MCF 10A (cell line): ENCODE results near the gene PTPRN2. TPM values are rescaled to one million over a fixed set of nuclear protein-coding genes. Genes with fewer than 3 reads are reported as not detected.

Experiments
- BruUV-seq: library from RNA; stranded (reverse); fragments of 400-500 nt; replicated peaks from 2 replicates; lab custom pipeline; 2021; lab: Mats Ljungman, UMichigan
- CTCF ChIA-PET: fragments of 300-600 bp; sonication (Branson Sonifier 250); formaldehyde crosslinking; extraction: SDS; loops from one replicate; lab custom pipeline; 2021; ENCODE audit warnings: antibody characterized with exemption, inconsistent platforms; lab: Yijun Ruan, JAX
- POLR2A ChIA-PET: fragments of 300-600, 350-650 bp; sonication (Branson Sonifier 250); formaldehyde crosslinking; extraction: SDS; loops from one replicate; lab custom pipeline; 2020; ENCODE audit warnings: antibody characterized with exemption, inconsistent platforms; lab: Yijun Ruan, JAX
- DNase-seq: peaks from one replicate; pipeline ENCODE4 v3.0.0-alpha.2; 2018; ENCODE audit not compliant: unreplicated experiment
- H3K27ac Mint-ChIP-seq: one replicate; pipeline ENCODE4 v1.8.0; 2022; ENCODE audit warnings: mild to moderate bottlenecking, low read depth, mixed read lengths; ENCODE audit not compliant: unreplicated experiment
- H3K27me3 Mint-ChIP-seq: one replicate; pipeline ENCODE4 v1.8.0; 2022; ENCODE audit warnings: mixed read lengths; ENCODE audit not compliant: insufficient read depth, unreplicated experiment
- H3K36me3 Mint-ChIP-seq: one replicate; pipeline ENCODE4 v1.8.0; 2022; ENCODE audit warnings: mild to moderate bottlenecking, moderate library complexity, mixed read lengths; ENCODE audit not compliant: insufficient read depth, unreplicated experiment
- H3K4me1 Mint-ChIP-seq: one replicate; pipeline ENCODE4 v1.8.0; 2022; ENCODE audit warnings: mixed read lengths; ENCODE audit not compliant: insufficient read depth, unreplicated experiment
- H3K4me3 Mint-ChIP-seq: one replicate; pipeline ENCODE4 v1.8.0; 2022; ENCODE audit warnings: mild to moderate bottlenecking, moderate library complexity, mixed read lengths; ENCODE audit not compliant: unreplicated experiment
- H3K9me3 Mint-ChIP-seq: one replicate; pipeline ENCODE4 v1.8.0; 2022; ENCODE audit warnings: mixed read lengths; ENCODE audit not compliant: unreplicated experiment
- intact Hi-C: fragments of 100-400 bp; cut with micrococcal nuclease; formaldehyde crosslinking; loops from 2 replicates; pipeline ENCODE4 v1.14.1; 2022
- total RNA-seq: library from RNA; stranded (reverse); gene quantifications from 2 replicates; pipeline ENCODE4 v1.2.3, GENCODE V29; 2022
- TF ChIP-seq, protein P1 (sequence below): fragments of 200-600 bp; IDR thresholded peaks from one replicate; pipeline ENCODE4 v1.8.0; 2022; ENCODE audit warnings: antibody characterized with exemption, mild to moderate bottlenecking; ENCODE audit not compliant: unreplicated experiment

Gene PTPRN2
- total RNA-seq, 1 experiment from 2014 or later: 4.5 TPM

GRCh38 chr7:158193446-158193845 lies 394.2 kb downstream of the PTPRN2 start:
- Mint-ChIP-seq H3K27me3 (no peaks in the 10 kb centered on the region), H3K36me3 (no peaks in the 10 kb centered on the region), H3K27ac (no peak overlapping the region), H3K9me3 (peaks cover 23% of the 10 kb centered on the region), H3K4me3 (no peak overlapping the region), H3K4me1 (no peaks in the 10 kb centered on the region)
- BruUV-seq: no TSS peak
- TF ChIP-seq, protein P1, sequence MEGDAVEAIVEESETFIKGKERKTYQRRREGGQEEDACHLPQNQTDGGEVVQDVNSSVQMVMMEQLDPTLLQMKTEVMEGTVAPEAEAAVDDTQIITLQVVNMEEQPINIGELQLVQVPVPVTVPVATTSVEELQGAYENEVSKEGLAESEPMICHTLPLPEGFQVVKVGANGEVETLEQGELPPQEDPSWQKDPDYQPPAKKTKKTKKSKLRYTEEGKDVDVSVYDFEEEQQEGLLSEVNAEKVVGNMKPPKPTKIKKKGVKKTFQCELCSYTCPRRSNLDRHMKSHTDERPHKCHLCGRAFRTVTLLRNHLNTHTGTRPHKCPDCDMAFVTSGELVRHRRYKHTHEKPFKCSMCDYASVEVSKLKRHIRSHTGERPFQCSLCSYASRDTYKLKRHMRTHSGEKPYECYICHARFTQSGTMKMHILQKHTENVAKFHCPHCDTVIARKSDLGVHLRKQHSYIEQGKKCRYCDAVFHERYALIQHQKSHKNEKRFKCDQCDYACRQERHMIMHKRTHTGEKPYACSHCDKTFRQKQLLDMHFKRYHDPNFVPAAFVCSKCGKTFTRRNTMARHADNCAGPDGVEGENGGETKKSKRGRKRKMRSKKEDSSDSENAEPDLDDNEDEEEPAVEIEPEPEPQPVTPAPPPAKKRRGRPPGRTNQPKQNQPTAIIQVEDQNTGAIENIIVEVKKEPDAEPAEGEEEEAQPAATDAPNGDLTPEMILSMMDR: no peak
- DNase-seq: no peak
- intact Hi-C loops: no loop called here
- CTCF ChIA-PET: no interaction called here
- POLR2A ChIA-PET: no interaction called here

DNA sequence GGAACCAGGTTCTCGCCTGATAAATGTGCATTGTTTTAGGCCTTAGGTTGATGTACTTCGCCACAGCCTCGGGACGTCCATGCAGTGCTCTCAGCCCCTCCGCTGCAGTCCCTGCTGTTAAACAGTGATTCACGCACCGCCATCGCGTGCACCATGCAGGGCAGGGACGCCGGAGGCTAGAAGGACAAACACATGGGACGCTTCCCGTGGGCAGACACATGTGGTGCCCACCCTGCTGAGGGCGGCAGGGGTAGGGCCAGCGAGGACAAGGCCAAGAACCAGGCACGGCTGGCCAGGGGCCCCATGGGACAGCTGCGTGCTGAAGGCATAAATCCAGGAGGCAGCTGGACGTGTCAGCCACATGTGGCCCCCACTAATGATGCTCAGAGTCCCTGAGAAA lies 394.7 kb downstream of the PTPRN2 start:
- Mint-ChIP-seq H3K36me3 (no peaks in the 10 kb centered on the region), H3K27me3 (no peaks in the 10 kb centered on the region), H3K4me1 (no peaks in the 10 kb centered on the region), H3K27ac (no peak overlapping the region), H3K4me3 (no peak overlapping the region), H3K9me3 (peaks cover 23% of the 10 kb centered on the region)
- BruUV-seq: no TSS peak
- intact Hi-C loops: no loop called here
- ChIA-PET CTCF (no interaction called here), POLR2A (interaction anchor here (0.5 kb wide), 1 partner anchor 318 kb away, joined by 5 read pairs; no protein-coding TSS in a partner anchor)
- TF ChIP-seq, protein P1: no peak
- DNase-seq: no peak

GRCh38 chr7:158192184-158192835 lies 395.3 kb downstream of the PTPRN2 start:
- Mint-ChIP-seq H3K9me3 (peaks cover 23% of the 10 kb centered on the region), H3K4me3 (no peak overlapping the region), H3K36me3 (no peaks in the 10 kb centered on the region), H3K27me3 (no peaks in the 10 kb centered on the region), H3K4me1 (no peaks in the 10 kb centered on the region), H3K27ac (no peak overlapping the region)
- TF ChIP-seq, protein P1: no peak
- DNase-seq: no peak
- ChIA-PET CTCF (no interaction called here), POLR2A (no interaction called here)
- no TSS peak for BruUV-seq
- intact Hi-C loops: no loop called here

DNA sequence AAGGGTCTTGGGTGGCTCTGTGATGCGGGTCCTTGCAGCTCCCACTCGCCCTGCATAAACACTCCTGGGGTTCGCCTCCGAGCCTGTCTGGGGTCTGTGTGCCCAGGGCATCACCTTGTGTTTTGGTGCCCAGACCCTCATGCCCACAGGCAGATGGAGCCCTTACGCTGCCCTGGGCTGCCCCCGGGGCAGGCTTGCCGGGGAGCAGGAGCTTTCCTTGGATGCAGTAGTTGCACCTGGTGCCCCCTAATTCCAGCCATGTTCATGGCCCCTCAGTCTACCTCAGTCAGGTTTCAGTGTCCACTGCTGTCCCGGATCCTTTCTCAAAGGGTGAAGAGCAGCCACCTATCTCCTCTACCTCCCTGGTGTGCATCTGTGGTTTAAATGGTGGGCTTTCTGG lies 396.0 kb downstream of the PTPRN2 start:
- DNase-seq: no peak
- intact Hi-C loops: no loop called here
- Mint-ChIP-seq H3K27ac (no peak overlapping the region), H3K36me3 (no peaks in the 10 kb centered on the region), H3K9me3 (peaks cover 23% of the 10 kb centered on the region), H3K4me3 (no peak overlapping the region), H3K4me1 (no peaks in the 10 kb centered on the region), H3K27me3 (no peaks in the 10 kb centered on the region)
- CTCF ChIA-PET: no interaction called here
- POLR2A ChIA-PET: no interaction called here
- TF ChIP-seq, protein P1: no peak
- no TSS peak for BruUV-seq
